Measurements from ENCODE around the gene IDH2.

Gene IDH2

GRCh38 chr15:90083419-90083818 is 18.8 kb downstream of the IDH2 start:
- Histone ChIP-seq H3K27ac (ENCODE audit: low read depth, low read length) (peak overlapping the region; percentile 95), H3K79me2 (ENCODE audit: control insufficient read depth, low read length) (no peaks in the 10 kb centered on the region; the same call in 1 of the 2 replicates), H3K27me3 (ENCODE audit: control insufficient read depth, low read length) (no peaks in the 10 kb centered on the region), H3K4me1 (ENCODE audit: control insufficient read depth, low read length) (peaks cover 50% of the 10 kb centered on the region), H3K36me3 (ENCODE audit: control insufficient read depth, low read length) (peaks cover 86% of the 10 kb centered on the region), H3K9me3 (ENCODE audit: control insufficient read depth, insufficient read depth, low read length) (no peaks in the 10 kb centered on the region), H4K20me1 (ENCODE audit: control insufficient read depth, insufficient read depth, low read depth, low read length) (no peaks in the 10 kb centered on the region), H3K4me3 (ENCODE audit: low read length) (peak overlapping the region; percentile 60), H3F3A (ENCODE audit: control insufficient read depth, insufficient read depth) (peaks cover 16% of the 10 kb centered on the region), H3K9me2 (replicated peaks; ENCODE audit: control insufficient read depth, low read length) (no peaks in the 10 kb centered on the region), H3K4me2 (ENCODE audit: low read length) (peak overlapping the region; percentile 90)
- TF ChIP-seq EZH2phosphoT487 (IDR thresholded peaks at IDR 0.05; ENCODE audit: borderline replicate concordance, low read length) (no peak), CTCF (IDR thresholded peaks at IDR 0.05; ENCODE audit: low read depth, low read length, poor library complexity, severe bottlenecking) (no peak)

- H3K27ac ChIP-seq (ENCODE audit: low read depth, low read length): peak overlapping the region; percentile 95
- peaks cover 16% of the 10 kb centered on the region for H3F3A ChIP-seq (ENCODE audit: control insufficient read depth, insufficient read depth)
- H3K9me2 ChIP-seq (replicated peaks; ENCODE audit: control insufficient read depth, low read length): no peaks in the 10 kb centered on the region
- H3K4me2 ChIP-seq (ENCODE audit: low read length): peak overlapping the region; percentile 14; the same call in 1 of the 2 replicates
- peaks cover 77% of the 10 kb centered on the region for H3K36me3 ChIP-seq (ENCODE audit: control insufficient read depth, low read length)
- H4K20me1 ChIP-seq (ENCODE audit: control insufficient read depth, insufficient read depth, low read depth, low read length): no peaks in the 10 kb centered on the region
- peaks cover 49% of the 10 kb centered on the region for H3K4me1 ChIP-seq (ENCODE audit: control insufficient read depth, low read length)
- no peak for TF ChIP-seq CTCF (IDR thresholded peaks at IDR 0.05; ENCODE audit: low read depth, low read length, poor library complexity, severe bottlenecking)
- no peak for TF ChIP-seq EZH2phosphoT487 (IDR thresholded peaks at IDR 0.05; ENCODE audit: borderline replicate concordance, low read length)
- H3K79me2 ChIP-seq (ENCODE audit: control insufficient read depth, low read length): no peaks in the 10 kb centered on the region; the same call in 1 of the 2 replicates
- H3K4me3 ChIP-seq (ENCODE audit: low read length): no peak overlapping the region
- H3K9me3 ChIP-seq (ENCODE audit: control insufficient read depth, insufficient read depth, low read length): no peaks in the 10 kb centered on the region
- H3K27me3 ChIP-seq (ENCODE audit: control insufficient read depth, low read length): no peaks in the 10 kb centered on the region
These were observed 20.0 kb downstream of the IDH2 start for GRCh38 chr15:90082140-90082715.

- H3K4me2 ChIP-seq (ENCODE audit: low read length): no peak overlapping the region
- H3K4me1 ChIP-seq (ENCODE audit: control insufficient read depth, low read length): peaks cover 39% of the 10 kb centered on the region
- TF ChIP-seq CTCF (IDR thresholded peaks at IDR 0.05; ENCODE audit: low read depth, low read length, poor library complexity, severe bottlenecking) (no peak), EZH2phosphoT487 (IDR thresholded peaks at IDR 0.05; ENCODE audit: borderline replicate concordance, low read length) (no peak)
- H3K9me3 ChIP-seq (ENCODE audit: control insufficient read depth, insufficient read depth, low read length): no peaks in the 10 kb centered on the region
- no peaks in the 10 kb centered on the region; the same call in 1 of the 2 replicates for H3K79me2 ChIP-seq (ENCODE audit: control insufficient read depth, low read length)
- no peaks in the 10 kb centered on the region for H4K20me1 ChIP-seq (ENCODE audit: control insufficient read depth, insufficient read depth, low read depth, low read length)
- H3K36me3 ChIP-seq (ENCODE audit: control insufficient read depth, low read length): peaks cover 73% of the 10 kb centered on the region
- H3K27me3 ChIP-seq (ENCODE audit: control insufficient read depth, low read length): no peaks in the 10 kb centered on the region
- no peaks in the 10 kb centered on the region for H3K9me2 ChIP-seq (replicated peaks; ENCODE audit: control insufficient read depth, low read length)
- H3F3A ChIP-seq (ENCODE audit: control insufficient read depth, insufficient read depth): peaks cover 16% of the 10 kb centered on the region
- no peak overlapping the region for H3K4me3 ChIP-seq (ENCODE audit: low read length)
- no peak overlapping the region for H3K27ac ChIP-seq (ENCODE audit: low read depth, low read length)
These were observed 21.4 kb downstream of the IDH2 start for GRCh38 chr15:90080818-90081393.
